Mucosa of descending colon (tissue), 3 donors: ENCODE measurements around the gene PRM1. TPM values are rescaled to one million over a fixed set of nuclear protein-coding genes. Genes with fewer than 3 reads are reported as not detected.

Experiments used
- ATAC-seq: fragments of 200-7000 bp; cut with Tn5 transposase; one replicate; pipeline ENCODE4 v1.9.1; 2020; ENCODE audit warnings: mild to moderate bottlenecking, moderate library complexity
- DNase-seq, 3 donors: peaks; one replicate each; pipeline ENCODE4 v3.0.0-alpha.2; 2020
- H3K36me3 ChIP-seq: fragments of 200-600 bp; one replicate; pipeline ENCODE4 v1.8.0; 2021; ENCODE audit warnings: low read depth, mild to moderate bottlenecking
- H3K4me1 ChIP-seq: fragments of 200-600 bp; one replicate; pipeline ENCODE4 v1.8.0; 2021; ENCODE audit warnings: low read depth, mild to moderate bottlenecking
- H3K4me3 ChIP-seq: fragments of 200-600 bp; one replicate; pipeline ENCODE4 v1.8.0; 2021; ENCODE audit warnings: mild to moderate bottlenecking
- H3K9me3 ChIP-seq: fragments of 200-600 bp; one replicate; pipeline ENCODE4 v1.8.0; 2021; ENCODE audit warnings: mild to moderate bottlenecking
- CTCF ChIP-seq: fragments of 200-600 bp; IDR thresholded peaks from one replicate; pipeline ENCODE4 v1.8.0; 2022; ENCODE audit warnings: antibody characterized with exemption, mild to moderate bottlenecking
- intact Hi-C, 2 donors: fragments of 100-400 bp; cut with DNase I in 1 of 2; cut with micrococcal nuclease in 1 of 2; formaldehyde crosslinking; loops; one replicate each; pipeline versions ENCODE4 v1.11.0 to v1.11.1; 2022; cut with DNase I, micrococcal nuclease
- total RNA-seq, 3 donors: library from RNA; stranded (reverse); fragmentation: NEBNext Ultra II Directional in 2 of 3; extraction: Animal tissue kit (Norgen Biotek cat#: 25700) in 2 of 3; gene quantifications; one replicate each; pipeline versions ENCODE4 v1.2.1 to v1.2.4, GENCODE V29; 2021 to 2023
- donor health status: DM: no; HTN: no; CAD: no; lungs with moderate emphysema.
- donor health status: DM: no; HTN: no; CAD: no.
- donor health status: DM: no; HTN: yes; CAD: no.

The PRM1 gene
- total RNA-seq, 3 donors from 2014 or later, result not detected

- ATAC-seq (peak; percentile 82), DNase-seq (no peak)
- intact Hi-C loops, result no loop called here
- Histone ChIP-seq H3K4me1 (peaks cover 8% of the 10 kb centered on the region), H3K4me3 (no peak overlapping the region), H3K36me3 (no peaks in the 10 kb centered on the region), H3K9me3 (no peaks in the 10 kb centered on the region)
- TF ChIP-seq CTCF, result no peak
Observed at GRCh38 chr16:11306997-11307638, 26.0 kb upstream of the PRM1 start.

- intact Hi-C loops, result no loop called here
Observed at GRCh38 chr16:11306381-11306780, 25.3 kb upstream of the PRM1 start.

GRCh38 chr16:11303405-11304138, 22.4 kb upstream of the PRM1 start:
- ATAC-seq, result no peak
- intact Hi-C loops, result no loop called here
- no peak for DNase-seq
- no peak overlapping the region for H3K4me3 ChIP-seq
- H3K4me1 ChIP-seq, result peaks cover 8% of the 10 kb centered on the region
- H3K9me3 ChIP-seq, result no peaks in the 10 kb centered on the region
- H3K36me3 ChIP-seq, result no peaks in the 10 kb centered on the region
- TF ChIP-seq CTCF, result no peak

More at GRCh38 chr16:11306381-11306780, 25.3 kb upstream of the PRM1 start:
- Histone ChIP-seq H3K36me3 (no peaks in the 10 kb centered on the region), H3K4me3 (no peak overlapping the region), H3K9me3 (no peaks in the 10 kb centered on the region), H3K4me1 (peaks cover 8% of the 10 kb centered on the region)
- DNase-seq, result no peak
- ATAC-seq, result no peak
- TF ChIP-seq CTCF, result no peak

GRCh38 chr16:11302977-11303376, 21.8 kb upstream of the PRM1 start:
- intact Hi-C loops, result no loop called here
- TF ChIP-seq CTCF, result no peak
- Histone ChIP-seq H3K9me3 (no peaks in the 10 kb centered on the region), H3K36me3 (no peaks in the 10 kb centered on the region), H3K4me1 (peaks cover 4% of the 10 kb centered on the region), H3K4me3 (no peak overlapping the region)
- no peak for DNase-seq
- ATAC-seq, result no peak

GRCh38 chr16:11301645-11302501, 20.7 kb upstream of the PRM1 start:
- Histone ChIP-seq H3K36me3 (no peaks in the 10 kb centered on the region), H3K4me1 (peaks cover 9% of the 10 kb centered on the region), H3K4me3 (no peak overlapping the region), H3K9me3 (no peaks in the 10 kb centered on the region)
- TF ChIP-seq CTCF, result no peak
- ATAC-seq (no peak), DNase-seq (no peak)
- intact Hi-C loops, result no loop called here
